ENCODE data around the gene PLAC8L1.

- TF ChIP-seq, protein P1, sequence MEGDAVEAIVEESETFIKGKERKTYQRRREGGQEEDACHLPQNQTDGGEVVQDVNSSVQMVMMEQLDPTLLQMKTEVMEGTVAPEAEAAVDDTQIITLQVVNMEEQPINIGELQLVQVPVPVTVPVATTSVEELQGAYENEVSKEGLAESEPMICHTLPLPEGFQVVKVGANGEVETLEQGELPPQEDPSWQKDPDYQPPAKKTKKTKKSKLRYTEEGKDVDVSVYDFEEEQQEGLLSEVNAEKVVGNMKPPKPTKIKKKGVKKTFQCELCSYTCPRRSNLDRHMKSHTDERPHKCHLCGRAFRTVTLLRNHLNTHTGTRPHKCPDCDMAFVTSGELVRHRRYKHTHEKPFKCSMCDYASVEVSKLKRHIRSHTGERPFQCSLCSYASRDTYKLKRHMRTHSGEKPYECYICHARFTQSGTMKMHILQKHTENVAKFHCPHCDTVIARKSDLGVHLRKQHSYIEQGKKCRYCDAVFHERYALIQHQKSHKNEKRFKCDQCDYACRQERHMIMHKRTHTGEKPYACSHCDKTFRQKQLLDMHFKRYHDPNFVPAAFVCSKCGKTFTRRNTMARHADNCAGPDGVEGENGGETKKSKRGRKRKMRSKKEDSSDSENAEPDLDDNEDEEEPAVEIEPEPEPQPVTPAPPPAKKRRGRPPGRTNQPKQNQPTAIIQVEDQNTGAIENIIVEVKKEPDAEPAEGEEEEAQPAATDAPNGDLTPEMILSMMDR (IDR thresholded peaks at IDR 0.05; ENCODE audit: insufficient read depth, low read depth, low read length): no peak
- no peak for TF ChIP-seq EZH2 (IDR thresholded peaks at IDR 0.05; ENCODE audit: insufficient read depth, low read length)
Observed at GRCh38 chr5:146055432-146055831, 49.9 kb downstream of the PLAC8L1 start.
